ENCODE data around the gene EEF2K.

The EEF2K gene

DNA sequence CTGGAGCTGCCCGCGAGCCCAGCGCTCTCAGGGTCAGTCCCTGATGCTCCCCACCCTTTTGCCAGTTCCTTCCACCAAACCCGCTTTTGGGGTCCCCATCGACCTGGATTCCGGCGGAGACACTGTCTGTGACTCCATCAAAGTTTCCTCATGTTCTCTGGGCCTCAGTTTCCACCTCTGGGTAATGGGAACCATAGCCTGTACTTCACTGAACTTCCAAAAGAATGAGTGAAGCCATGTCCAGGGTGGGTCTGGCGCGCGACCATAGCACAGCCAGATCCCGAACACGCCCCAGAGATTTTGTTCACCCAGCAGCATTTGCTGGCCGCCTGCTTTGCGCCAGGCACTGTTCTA is 43.4 kb upstream of the EEF2K start:
- Histone ChIP-seq H3K36me3 (ENCODE audit: control insufficient read depth, low read length) (no peaks in the 10 kb centered on the region), H3K27me3 (ENCODE audit: control insufficient read depth, low read length) (peaks cover 11% of the 10 kb centered on the region; the same call in 1 of the 2 replicates), H3K4me3 (ENCODE audit: low read length) (no peak overlapping the region), H3K9me2 (replicated peaks; ENCODE audit: control insufficient read depth, low read length) (no peaks in the 10 kb centered on the region), H4K20me1 (ENCODE audit: control insufficient read depth, insufficient read depth, low read depth, low read length) (no peaks in the 10 kb centered on the region), H3K79me2 (ENCODE audit: control insufficient read depth, low read length) (no peaks in the 10 kb centered on the region), H3K4me2 (ENCODE audit: low read length) (no peak overlapping the region), H3F3A (ENCODE audit: control insufficient read depth, insufficient read depth) (no peaks in the 10 kb centered on the region), H3K27ac (ENCODE audit: low read depth, low read length) (no peak overlapping the region), H3K4me1 (ENCODE audit: control insufficient read depth, low read length) (no peaks in the 10 kb centered on the region), H3K9me3 (ENCODE audit: control insufficient read depth, insufficient read depth, low read length) (no peaks in the 10 kb centered on the region)
- TF ChIP-seq, protein P1, sequence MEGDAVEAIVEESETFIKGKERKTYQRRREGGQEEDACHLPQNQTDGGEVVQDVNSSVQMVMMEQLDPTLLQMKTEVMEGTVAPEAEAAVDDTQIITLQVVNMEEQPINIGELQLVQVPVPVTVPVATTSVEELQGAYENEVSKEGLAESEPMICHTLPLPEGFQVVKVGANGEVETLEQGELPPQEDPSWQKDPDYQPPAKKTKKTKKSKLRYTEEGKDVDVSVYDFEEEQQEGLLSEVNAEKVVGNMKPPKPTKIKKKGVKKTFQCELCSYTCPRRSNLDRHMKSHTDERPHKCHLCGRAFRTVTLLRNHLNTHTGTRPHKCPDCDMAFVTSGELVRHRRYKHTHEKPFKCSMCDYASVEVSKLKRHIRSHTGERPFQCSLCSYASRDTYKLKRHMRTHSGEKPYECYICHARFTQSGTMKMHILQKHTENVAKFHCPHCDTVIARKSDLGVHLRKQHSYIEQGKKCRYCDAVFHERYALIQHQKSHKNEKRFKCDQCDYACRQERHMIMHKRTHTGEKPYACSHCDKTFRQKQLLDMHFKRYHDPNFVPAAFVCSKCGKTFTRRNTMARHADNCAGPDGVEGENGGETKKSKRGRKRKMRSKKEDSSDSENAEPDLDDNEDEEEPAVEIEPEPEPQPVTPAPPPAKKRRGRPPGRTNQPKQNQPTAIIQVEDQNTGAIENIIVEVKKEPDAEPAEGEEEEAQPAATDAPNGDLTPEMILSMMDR (IDR thresholded peaks at IDR 0.05; ENCODE audit: low read depth, low read length, poor library complexity, severe bottlenecking): no peak
- TF ChIP-seq EZH2phosphoT487 (IDR thresholded peaks at IDR 0.05; ENCODE audit: borderline replicate concordance, low read length): no peak

DNA sequence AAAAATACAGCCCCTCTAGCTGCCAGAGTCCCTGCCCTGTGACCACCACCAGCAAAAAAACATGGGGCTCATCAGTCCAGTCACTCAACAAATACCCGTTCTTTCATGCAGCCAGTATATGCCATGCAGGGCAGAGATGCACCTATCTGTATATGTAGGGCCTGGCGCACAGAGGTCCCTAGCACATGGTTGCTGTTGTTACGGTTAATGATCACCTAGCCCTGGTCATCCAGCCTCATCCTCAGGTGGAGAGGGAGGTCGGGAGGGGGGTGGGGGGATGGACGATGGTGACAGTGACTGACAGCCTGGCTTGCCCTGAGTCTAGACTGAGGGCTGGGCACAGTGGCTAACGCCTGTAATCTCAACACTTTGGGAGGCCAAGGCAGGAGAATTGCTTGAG is 42.3 kb upstream of the EEF2K start:
- H3K4me1 ChIP-seq (ENCODE audit: control insufficient read depth, low read length): no peaks in the 10 kb centered on the region
- H3K79me2 ChIP-seq (ENCODE audit: control insufficient read depth, low read length): no peaks in the 10 kb centered on the region
- no peaks in the 10 kb centered on the region for H3F3A ChIP-seq (ENCODE audit: control insufficient read depth, insufficient read depth)
- H4K20me1 ChIP-seq (ENCODE audit: control insufficient read depth, insufficient read depth, low read depth, low read length): no peaks in the 10 kb centered on the region
- H3K4me3 ChIP-seq (ENCODE audit: low read length): no peak overlapping the region
- no peaks in the 10 kb centered on the region for H3K9me3 ChIP-seq (ENCODE audit: control insufficient read depth, insufficient read depth, low read length)
- TF ChIP-seq, protein P1 (IDR thresholded peaks at IDR 0.05; ENCODE audit: low read depth, low read length, poor library complexity, severe bottlenecking): no peak
- no peak for TF ChIP-seq EZH2phosphoT487 (IDR thresholded peaks at IDR 0.05; ENCODE audit: borderline replicate concordance, low read length)
- no peaks in the 10 kb centered on the region for H3K36me3 ChIP-seq (ENCODE audit: control insufficient read depth, low read length)
- H3K27ac ChIP-seq (ENCODE audit: low read depth, low read length): no peak overlapping the region
- no peak overlapping the region for H3K4me2 ChIP-seq (ENCODE audit: low read length)
- H3K9me2 ChIP-seq (replicated peaks; ENCODE audit: control insufficient read depth, low read length): no peaks in the 10 kb centered on the region
- peaks cover 8% of the 10 kb centered on the region; the same call in 1 of the 2 replicates for H3K27me3 ChIP-seq (ENCODE audit: control insufficient read depth, low read length)

DNA sequence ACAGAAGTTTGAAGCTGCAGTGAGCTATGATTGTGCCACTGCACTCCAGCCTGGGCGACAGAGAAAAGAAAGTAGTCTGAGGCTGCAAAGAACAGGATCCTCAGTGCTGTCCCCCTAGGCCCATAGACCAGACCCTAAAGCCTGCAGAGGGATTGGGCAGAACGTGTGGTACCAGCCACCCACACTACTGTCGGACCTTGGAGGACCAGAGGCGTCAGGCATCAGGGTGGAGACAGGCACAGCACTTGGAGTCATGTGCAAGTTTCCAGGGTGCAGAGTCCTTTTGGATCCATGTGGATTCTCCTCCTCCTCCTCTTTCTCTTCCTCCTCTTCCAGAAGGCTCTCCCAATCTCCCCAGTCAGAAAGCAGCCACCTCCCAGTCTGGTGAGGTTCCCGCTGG is 41.6 kb upstream of the EEF2K start:
- no peak overlapping the region for H3K4me2 ChIP-seq (ENCODE audit: low read length)
- no peak for TF ChIP-seq EZH2phosphoT487 (IDR thresholded peaks at IDR 0.05; ENCODE audit: borderline replicate concordance, low read length)
- TF ChIP-seq, protein P1 (IDR thresholded peaks at IDR 0.05; ENCODE audit: low read depth, low read length, poor library complexity, severe bottlenecking): no peak
- no peaks in the 10 kb centered on the region for H3K9me3 ChIP-seq (ENCODE audit: control insufficient read depth, insufficient read depth, low read length)
- H3K4me1 ChIP-seq (ENCODE audit: control insufficient read depth, low read length): no peaks in the 10 kb centered on the region
- H3K27ac ChIP-seq (ENCODE audit: low read depth, low read length): no peak overlapping the region
- H3K4me3 ChIP-seq (ENCODE audit: low read length): no peak overlapping the region
- no peaks in the 10 kb centered on the region for H3F3A ChIP-seq (ENCODE audit: control insufficient read depth, insufficient read depth)
- no peaks in the 10 kb centered on the region for H3K9me2 ChIP-seq (replicated peaks; ENCODE audit: control insufficient read depth, low read length)
- no peaks in the 10 kb centered on the region for H3K36me3 ChIP-seq (ENCODE audit: control insufficient read depth, low read length)
- no peaks in the 10 kb centered on the region for H3K79me2 ChIP-seq (ENCODE audit: control insufficient read depth, low read length)
- peaks cover 8% of the 10 kb centered on the region; the same call in 1 of the 2 replicates for H3K27me3 ChIP-seq (ENCODE audit: control insufficient read depth, low read length)
- no peaks in the 10 kb centered on the region for H4K20me1 ChIP-seq (ENCODE audit: control insufficient read depth, insufficient read depth, low read depth, low read length)

Measured in DOHH2 (cell line).